HepG2 (cell line): ENCODE measurements around the gene ERRFI1. TPM values are rescaled to one million over a fixed set of nuclear protein-coding genes. Genes with fewer than 3 reads are reported as not detected.

Experiments used
- ARID5B ChIP-seq: IDR thresholded peaks from 2 replicates; pipeline ENCODE4 v1.4.0; 2020; ENCODE audit warnings: mild to moderate bottlenecking, missing genetic modification reagents
- ELF1 ChIP-seq: sonication (generic); formaldehyde crosslinking; IDR thresholded peaks from 2 replicates; pipeline ENCODE4 v1.4.0; 2020; ENCODE audit warnings: missing genetic modification reagents
- FOXP1 ChIP-seq, 2 experiments: fragments of 450-650 bp in 1 of 2; IDR thresholded peaks; 2 replicates each; pipeline ENCODE4 v1.6.1; 2017 to 2018; ENCODE audit warnings: antibody characterized with exemption in 1 of 2
- KDM5A ChIP-seq: fragments of 200-600 bp; sonication (generic); IDR thresholded peaks from 2 replicates; pipeline ENCODE4 v1.7.0; 2018; ENCODE audit warnings: antibody characterized with exemption, mild to moderate bottlenecking, low read length, borderline replicate concordance
- KLF13 ChIP-seq: sonication (generic); formaldehyde crosslinking; IDR thresholded peaks from 2 replicates; pipeline ENCODE4 v1.4.0; 2020; ENCODE audit warnings: mild to moderate bottlenecking, missing genetic modification reagents
- MED1 ChIP-seq: sonication (generic); formaldehyde crosslinking; IDR thresholded peaks from 2 replicates; pipeline ENCODE4 v1.4.0; 2020; ENCODE audit warnings: missing genetic modification reagents
- MXI1 ChIP-seq: IDR thresholded peaks from 3 replicates; pipeline ENCODE4 v1.6.1; 2012; ENCODE audit warnings: low read depth, low read length, inconsistent platforms, borderline replicate concordance
- NFRKB ChIP-seq: fragments of 450-650 bp; IDR thresholded peaks from 2 replicates; pipeline ENCODE4 v1.6.1; 2017
- PATZ1 ChIP-seq: sonication (generic); formaldehyde crosslinking; IDR thresholded peaks from 2 replicates; pipeline ENCODE4 v1.4.0; 2020; ENCODE audit warnings: missing genetic modification reagents
- RAD21 ChIP-seq: fragments of 450-650 bp; formaldehyde crosslinking; IDR thresholded peaks from 2 replicates; pipeline ENCODE4 v1.5.0; 2020; ENCODE audit warnings: mild to moderate bottlenecking
- SALL2 ChIP-seq: sonication (generic); formaldehyde crosslinking; IDR thresholded peaks from 2 replicates; pipeline ENCODE4 v1.8.1; 2023; ENCODE audit warnings: mild to moderate bottlenecking, missing genetic modification reagents, inconsistent platforms
- SP2 ChIP-seq: sonication (generic); formaldehyde crosslinking; IDR thresholded peaks from 2 replicates; pipeline ENCODE4 v1.5.1; 2020; ENCODE audit warnings: mild to moderate bottlenecking, missing genetic modification reagents
- STAG1 ChIP-seq: sonication (generic); formaldehyde crosslinking; IDR thresholded peaks from 2 replicates; pipeline ENCODE4 v1.4.0; 2020; ENCODE audit warnings: missing genetic modification reagents
- TEAD3 ChIP-seq: optimal IDR thresholded peaks from 2 replicates; pipeline ENCODE3; 2016; ENCODE audit warnings: borderline replicate concordance
- THRA ChIP-seq: sonication (generic); formaldehyde crosslinking; IDR thresholded peaks from 2 replicates; pipeline ENCODE4 v1.4.0; 2020; ENCODE audit warnings: missing genetic modification reagents, borderline replicate concordance
- polyA plus RNA-seq, 8 experiments: library from polyadenylated mRNA; depleted of rRNA in 3 of 8; stranded (reverse) in 7 of 8; unstranded in 1 of 8; fragments of >200 nt; fragmentation: Illumina TruSeq in 4 of 8; extraction: Trizol in 4 of 8; gene quantifications; 2 replicates each; pipeline versions ENCODE4 v1.2.1 to v1.2.3, GENCODE V29; 2011 to 2016; ENCODE audit warnings: low read depth in 4 of 8, missing spikeins in 1 of 8, mixed read lengths in 1 of 8; ENCODE audit not compliant: insufficient read depth in 1 of 8
- total RNA-seq, 5 experiments: library from RNA; depleted of rRNA; stranded (reverse); fragments of >200 nt; fragmentation: Illumina TruSeq; extraction: Trizol; gene quantifications; 2 replicates each; pipeline ENCODE4 v1.2.3, GENCODE V29; 2016; ENCODE audit warnings: low read depth in 1 of 5
- TF ChIP-seq, protein P1 (sequence below): sonication (generic); formaldehyde crosslinking; IDR thresholded peaks from 2 replicates; pipeline ENCODE4 v1.4.0; 2020; ENCODE audit warnings: missing genetic modification reagents
- TF ChIP-seq, protein P2 (sequence below): sonication (generic); formaldehyde crosslinking; IDR thresholded peaks from 2 replicates; pipeline ENCODE4 v1.4.0; 2020; ENCODE audit warnings: mild to moderate bottlenecking, missing genetic modification reagents

ERRFI1 gene
- total and polyA plus RNA-seq, 2 of the 13 experiments (the other 11 are each of a cell fraction or from before 2014, with no cell fraction given) = 84.4 to 753 TPM

GRCh38 chr1:7975212-7975865 is 50.8 kb downstream of the ERRFI1 start (continued):
- TF ChIP-seq NFRKB = no peak
- TF ChIP-seq, protein P1, sequence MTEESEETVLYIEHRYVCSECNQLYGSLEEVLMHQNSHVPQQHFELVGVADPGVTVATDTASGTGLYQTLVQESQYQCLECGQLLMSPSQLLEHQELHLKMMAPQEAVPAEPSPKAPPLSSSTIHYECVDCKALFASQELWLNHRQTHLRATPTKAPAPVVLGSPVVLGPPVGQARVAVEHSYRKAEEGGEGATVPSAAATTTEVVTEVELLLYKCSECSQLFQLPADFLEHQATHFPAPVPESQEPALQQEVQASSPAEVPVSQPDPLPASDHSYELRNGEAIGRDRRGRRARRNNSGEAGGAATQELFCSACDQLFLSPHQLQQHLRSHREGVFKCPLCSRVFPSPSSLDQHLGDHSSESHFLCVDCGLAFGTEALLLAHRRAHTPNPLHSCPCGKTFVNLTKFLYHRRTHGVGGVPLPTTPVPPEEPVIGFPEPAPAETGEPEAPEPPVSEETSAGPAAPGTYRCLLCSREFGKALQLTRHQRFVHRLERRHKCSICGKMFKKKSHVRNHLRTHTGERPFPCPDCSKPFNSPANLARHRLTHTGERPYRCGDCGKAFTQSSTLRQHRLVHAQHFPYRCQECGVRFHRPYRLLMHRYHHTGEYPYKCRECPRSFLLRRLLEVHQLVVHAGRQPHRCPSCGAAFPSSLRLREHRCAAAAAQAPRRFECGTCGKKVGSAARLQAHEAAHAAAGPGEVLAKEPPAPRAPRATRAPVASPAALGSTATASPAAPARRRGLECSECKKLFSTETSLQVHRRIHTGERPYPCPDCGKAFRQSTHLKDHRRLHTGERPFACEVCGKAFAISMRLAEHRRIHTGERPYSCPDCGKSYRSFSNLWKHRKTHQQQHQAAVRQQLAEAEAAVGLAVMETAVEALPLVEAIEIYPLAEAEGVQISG (CRISPR knock-in tag) = peak; percentile 48
- TF ChIP-seq ELF1 (CRISPR knock-in tag) = 0 out of 2 replicates have a peak, but pooled peaks have one; percentile 15
- no peak for TF ChIP-seq KDM5A
- TF ChIP-seq MED1 (CRISPR knock-in tag) = peak; percentile 38; the same call in 1 of the 2 replicates
- TF ChIP-seq TEAD3 (CRISPR knock-in tag) = peak; percentile 77
- peak; percentile 96 for TF ChIP-seq RAD21
- 0 out of 2 replicates have a peak, but pooled peaks have one; percentile 43 for TF ChIP-seq ARID5B (CRISPR knock-in tag)
- TF ChIP-seq PATZ1 (CRISPR knock-in tag) = 0 out of 2 replicates have a peak, but pooled peaks have one; percentile 32
- TF ChIP-seq SP2 (CRISPR knock-in tag) = no peak
- TF ChIP-seq THRA (CRISPR knock-in tag) = peak; percentile 49; the same call in 1 of the 2 replicates
- TF ChIP-seq KLF13 (CRISPR knock-in tag) = no peak
- no peak for TF ChIP-seq FOXP1 (IDR thresholded peaks at IDR 0.05)
- 0 out of 2 replicates have a peak, but pooled peaks have one; percentile 27 for TF ChIP-seq FOXP1 (CRISPR knock-in tag; IDR thresholded peaks at IDR 0.05)
- peak; percentile 27; the same call in 1 of the 3 replicates for TF ChIP-seq MXI1
- 0 out of 2 replicates have a peak, but pooled peaks have one; percentile 29 for TF ChIP-seq SALL2 (CRISPR knock-in tag)
- TF ChIP-seq, protein P2, sequence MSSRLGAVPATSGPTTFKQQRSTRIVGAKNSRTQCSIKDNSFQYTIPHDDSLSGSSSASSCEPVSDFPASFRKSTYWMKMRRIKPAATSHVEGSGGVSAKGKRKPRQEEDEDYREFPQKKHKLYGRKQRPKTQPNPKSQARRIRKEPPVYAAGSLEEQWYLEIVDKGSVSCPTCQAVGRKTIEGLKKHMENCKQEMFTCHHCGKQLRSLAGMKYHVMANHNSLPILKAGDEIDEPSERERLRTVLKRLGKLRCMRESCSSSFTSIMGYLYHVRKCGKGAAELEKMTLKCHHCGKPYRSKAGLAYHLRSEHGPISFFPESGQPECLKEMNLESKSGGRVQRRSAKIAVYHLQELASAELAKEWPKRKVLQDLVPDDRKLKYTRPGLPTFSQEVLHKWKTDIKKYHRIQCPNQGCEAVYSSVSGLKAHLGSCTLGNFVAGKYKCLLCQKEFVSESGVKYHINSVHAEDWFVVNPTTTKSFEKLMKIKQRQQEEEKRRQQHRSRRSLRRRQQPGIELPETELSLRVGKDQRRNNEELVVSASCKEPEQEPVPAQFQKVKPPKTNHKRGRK (CRISPR knock-in tag) = 0 out of 2 replicates have a peak, but pooled peaks have one; percentile 32
- TF ChIP-seq STAG1 (CRISPR knock-in tag) = peak; percentile 99
